HG02642 (cell line): ENCODE measurements around the gene TMEM86A.

Experiments used
- ATAC-seq: cut with Tn5 transposase; IDR thresholded peaks from one replicate; pipeline ENCODE4 v1.9.1; 2021; ENCODE audit warnings: mild to moderate bottlenecking; ENCODE audit not compliant: unreplicated experiment, poor library complexity

Gene TMEM86A

GRCh38 chr11:18699848-18700261, 1.3 kb downstream of the TMEM86A start:
- no peak for ATAC-seq

- ATAC-seq, result no peak
Observed at GRCh38 chr11:18700375-18700774, 1.8 kb downstream of the TMEM86A start.

- no peak for ATAC-seq
Observed at GRCh38 chr11:18700872-18701271, 2.3 kb downstream of the TMEM86A start.

GRCh38 chr11:18701614-18702216, 3.1 kb downstream of the TMEM86A start:
- ATAC-seq, result no peak

- no peak for ATAC-seq
Observed at GRCh38 chr11:18703001-18703763, 4.6 kb downstream of the TMEM86A start.

- no peak for ATAC-seq
Observed at GRCh38 chr11:18704045-18704645, 5.6 kb downstream of the TMEM86A start.

- no peak for ATAC-seq
Observed at GRCh38 chr11:18704698-18705097, 6.1 kb downstream of the TMEM86A start.

GRCh38 chr11:18705651-18706281, 7.2 kb downstream of the TMEM86A start:
- no peak for ATAC-seq

GRCh38 chr11:18706330-18707243, 8.0 kb downstream of the TMEM86A start:
- ATAC-seq, result peak; percentile 54

- ATAC-seq, result no peak
Observed at GRCh38 chr11:18707811-18708340, 9.3 kb downstream of the TMEM86A start.

- no peak for ATAC-seq
Observed at GRCh38 chr11:18709414-18709813, 10.8 kb downstream of the TMEM86A start.

GRCh38 chr11:18710545-18710944, 12.0 kb downstream of the TMEM86A start:
- ATAC-seq, result no peak

GRCh38 chr11:18713646-18714442, 15.3 kb downstream of the TMEM86A start:
- no peak for ATAC-seq

- no peak for ATAC-seq
Observed at GRCh38 chr11:18714443-18714780, 15.8 kb downstream of the TMEM86A start.

GRCh38 chr11:18715476-18715875, 16.9 kb downstream of the TMEM86A start:
- ATAC-seq, result no peak

GRCh38 chr11:18720091-18720807, 21.7 kb downstream of the TMEM86A start:
- ATAC-seq, result no peak

- peak; percentile 83 for ATAC-seq
Observed at GRCh38 chr11:18720808-18721560, 22.4 kb downstream of the TMEM86A start.
